Head of caudate nucleus (tissue), 42 donors: Measurements from ENCODE around the gene ATP2C1.

Experiments
- DNase-seq, 42 donors: peaks; one replicate each; pipeline versions ENCODE4 v3.0.0 to v3.0.0-alpha.2; 2020 to 2021; ENCODE audit warnings: mixed read lengths in 7 of 42
- intact Hi-C: fragments of 100-400 bp; cut with DNase I; formaldehyde crosslinking; loops from one replicate; pipeline ENCODE4 v1.15.0; 2022

ATP2C1 gene

GRCh38 chr3:130926504-130926903 is 32.6 kb downstream of the ATP2C1 start:
- intact Hi-C loops, result no loop called here
- no peak for DNase-seq

GRCh38 chr3:130929804-130930203 is 35.9 kb downstream of the ATP2C1 start:
- intact Hi-C loops, result no loop called here
- no peak for DNase-seq

GRCh38 chr3:130932979-130933378 is 39.1 kb downstream of the ATP2C1 start:
- intact Hi-C loops, result no loop called here
- no peak for DNase-seq

GRCh38 chr3:130933801-130934345 is 40.0 kb downstream of the ATP2C1 start:
- intact Hi-C loops, result no loop called here
- no peak for DNase-seq

- intact Hi-C loops, result no loop called here
- no peak for DNase-seq
Observed at GRCh38 chr3:130934442-130935089, 40.7 kb downstream of the ATP2C1 start.

- intact Hi-C loops, result no loop called here
Observed at GRCh38 chr3:130935761-130936492, 42.0 kb downstream of the ATP2C1 start.

GRCh38 chr3:130939753-130940152 is 45.9 kb downstream of the ATP2C1 start:
- intact Hi-C loops, result no loop called here
- DNase-seq, result no peak

More at GRCh38 chr3:130935761-130936492, 42.0 kb downstream of the ATP2C1 start:
- DNase-seq, result no peak

GRCh38 chr3:130941793-130942192 is 47.9 kb downstream of the ATP2C1 start:
- intact Hi-C loops, result no loop called here
- DNase-seq, result no peak

- no peak for DNase-seq
- intact Hi-C loops, result no loop called here
Observed at GRCh38 chr3:130946882-130947281, 53.0 kb downstream of the ATP2C1 start.

GRCh38 chr3:130948001-130948773 is 54.3 kb downstream of the ATP2C1 start:
- intact Hi-C loops, result no loop called here

GRCh38 chr3:130948929-130949328 is 55.0 kb downstream of the ATP2C1 start:
- no peak for DNase-seq
- intact Hi-C loops, result no loop called here

More at GRCh38 chr3:130948001-130948773, 54.3 kb downstream of the ATP2C1 start:
- DNase-seq, result no peak

GRCh38 chr3:130950124-130950523 is 56.2 kb downstream of the ATP2C1 start:
- no peak for DNase-seq
- intact Hi-C loops, result no loop called here

- intact Hi-C loops, result no loop called here
- DNase-seq, result no peak
Observed at GRCh38 chr3:130950641-130951040, 56.8 kb downstream of the ATP2C1 start.

GRCh38 chr3:130955481-130955880 is 61.6 kb downstream of the ATP2C1 start:
- intact Hi-C loops, result no loop called here
- DNase-seq, result no peak

- intact Hi-C loops, result no loop called here
- DNase-seq, result no peak
Observed at GRCh38 chr3:130956281-130956680, 62.4 kb downstream of the ATP2C1 start.

GRCh38 chr3:130956721-130957120 is 62.8 kb downstream of the ATP2C1 start:
- intact Hi-C loops, result no loop called here
- no peak for DNase-seq

GRCh38 chr3:130960139-130960795 is 66.4 kb downstream of the ATP2C1 start:
- DNase-seq, result no peak
- intact Hi-C loops, result no loop called here

- no peak for DNase-seq
- intact Hi-C loops, result no loop called here
Observed at GRCh38 chr3:130961458-130961857, 67.6 kb downstream of the ATP2C1 start.

- no peak for DNase-seq
- intact Hi-C loops, result no loop called here
Observed at GRCh38 chr3:130963444-130963843, 69.6 kb downstream of the ATP2C1 start.
